ENCODE measurements around the gene HERPUD2. TPM values are rescaled to one million over a fixed set of nuclear protein-coding genes. Genes with fewer than 3 reads are reported as not detected.

The HERPUD2 gene
- total RNA-seq, 1 donor from 2014 or later: 43.7 TPM

GRCh38 chr7:35695987-35696386 is 1.1 kb upstream of the HERPUD2 start:
- H3K9ac ChIP-seq: no peak overlapping the region

GRCh38 chr7:35695473-35695850 is 527 bp upstream of the HERPUD2 start:
- Mint-ChIP-seq H3K4me3 (peak overlapping the region; percentile 99), H3K4me1 (peaks cover 44% of the 10 kb centered on the region), H3K27me3 (ENCODE audit: insufficient read depth, low read depth) (no peaks in the 10 kb centered on the region), H3K9me3 (peaks cover 6% of the 10 kb centered on the region), H3K27ac (peak overlapping the region; percentile 91), H3K36me3 (peaks cover 32% of the 10 kb centered on the region)
- DNase-seq (ENCODE audit: low spot score): no peak
- peaks cover 35% of the 10 kb centered on the region for H3K4me1 ChIP-seq
- no peaks in the 10 kb centered on the region for H3K9me3 ChIP-seq (ENCODE audit: low read depth)
- H3K79me2 ChIP-seq (ENCODE audit: low read depth): peaks cover 49% of the 10 kb centered on the region
- peaks cover 27% of the 10 kb centered on the region for H4K20me1 ChIP-seq (ENCODE audit: low read depth)
- H3K4me2 ChIP-seq: peak overlapping the region; percentile 98
- TF ChIP-seq EZH2 (IDR thresholded peaks at IDR 0.05) (no peak), EZH2phosphoT487 (IDR thresholded peaks at IDR 0.05) (no peak), CTCF (IDR thresholded peaks at IDR 0.05) (no peak)
- no peaks in the 10 kb centered on the region for H3K27me3 ChIP-seq
- H3F3A ChIP-seq (ENCODE audit: low read depth): peaks cover 15% of the 10 kb centered on the region
- H3K9ac ChIP-seq: peak overlapping the region; percentile 65
- no peaks in the 10 kb centered on the region for H3K36me3 ChIP-seq
- peak overlapping the region; percentile 84 for H2AFZ ChIP-seq (replicated peaks)
- H3K27ac ChIP-seq: peak overlapping the region; percentile 97
- H3K4me3 ChIP-seq: peak overlapping the region; percentile 93

More at GRCh38 chr7:35695987-35696386, 1.1 kb upstream of the HERPUD2 start:
- TF ChIP-seq EZH2 (IDR thresholded peaks at IDR 0.05) (no peak), CTCF (IDR thresholded peaks at IDR 0.05) (no peak), EZH2phosphoT487 (IDR thresholded peaks at IDR 0.05) (no peak)
- Mint-ChIP-seq H3K27me3 (ENCODE audit: insufficient read depth, low read depth) (no peaks in the 10 kb centered on the region), H3K4me3 (peak overlapping the region; percentile 99), H3K36me3 (peaks cover 29% of the 10 kb centered on the region), H3K9me3 (peaks cover 3% of the 10 kb centered on the region), H3K27ac (no peak overlapping the region), H3K4me1 (peaks cover 40% of the 10 kb centered on the region)
- Histone ChIP-seq H3K27ac (no peak overlapping the region), H3K36me3 (no peaks in the 10 kb centered on the region), H3K4me1 (peaks cover 32% of the 10 kb centered on the region), H3K79me2 (ENCODE audit: low read depth) (peaks cover 44% of the 10 kb centered on the region), H2AFZ (replicated peaks) (no peak overlapping the region), H3K4me2 (peak overlapping the region; percentile 98), H3F3A (ENCODE audit: low read depth) (peaks cover 15% of the 10 kb centered on the region), H3K4me3 (peak overlapping the region; percentile 93), H3K27me3 (no peaks in the 10 kb centered on the region), H3K9me3 (ENCODE audit: low read depth) (no peaks in the 10 kb centered on the region), H4K20me1 (ENCODE audit: low read depth) (peaks cover 23% of the 10 kb centered on the region)
- no peak for DNase-seq (ENCODE audit: low spot score)

GRCh38 chr7:35694161-35694783 is 663 bp downstream of the HERPUD2 start:
- Histone ChIP-seq H4K20me1 (ENCODE audit: low read depth) (peaks cover 27% of the 10 kb centered on the region), H3K4me3 (peak overlapping the region; percentile 93), H3K36me3 (no peaks in the 10 kb centered on the region), H3K27ac (peak overlapping the region; percentile 97), H3K9me3 (ENCODE audit: low read depth) (no peaks in the 10 kb centered on the region), H3F3A (ENCODE audit: low read depth) (peaks cover 15% of the 10 kb centered on the region), H3K79me2 (ENCODE audit: low read depth) (peaks cover 61% of the 10 kb centered on the region), H3K27me3 (no peaks in the 10 kb centered on the region), H3K9ac (peak overlapping the region; percentile 65), H3K4me2 (peak overlapping the region; percentile 98), H2AFZ (replicated peaks) (peak overlapping the region; percentile 58), H3K4me1 (peaks cover 35% of the 10 kb centered on the region)
- DNase-seq (ENCODE audit: low spot score): no peak
- TF ChIP-seq EZH2 (IDR thresholded peaks at IDR 0.05) (peak; percentile 29), EZH2phosphoT487 (IDR thresholded peaks at IDR 0.05) (no peak)
- no peaks in the 10 kb centered on the region for H3K27me3 Mint-ChIP-seq (ENCODE audit: insufficient read depth, low read depth)
- peak overlapping the region; percentile 99 for H3K4me3 Mint-ChIP-seq
- peaks cover 44% of the 10 kb centered on the region for H3K4me1 Mint-ChIP-seq
- peak overlapping the region; percentile 98 for H3K27ac Mint-ChIP-seq
- peaks cover 40% of the 10 kb centered on the region for H3K36me3 Mint-ChIP-seq
- H3K9me3 Mint-ChIP-seq: peaks cover 6% of the 10 kb centered on the region

- H3K9me3 ChIP-seq (ENCODE audit: low read depth): no peaks in the 10 kb centered on the region
- peak overlapping the region; percentile 93 for H3K4me3 ChIP-seq
- H3K4me1 ChIP-seq: peaks cover 35% of the 10 kb centered on the region
- Mint-ChIP-seq H3K4me1 (peaks cover 44% of the 10 kb centered on the region), H3K4me3 (peak overlapping the region; percentile 50), H3K9me3 (peaks cover 8% of the 10 kb centered on the region), H3K36me3 (peaks cover 40% of the 10 kb centered on the region), H3K27ac (no peak overlapping the region), H3K27me3 (ENCODE audit: insufficient read depth, low read depth) (no peaks in the 10 kb centered on the region)
- peaks cover 33% of the 10 kb centered on the region for H4K20me1 ChIP-seq (ENCODE audit: low read depth)
- H2AFZ ChIP-seq (replicated peaks): no peak overlapping the region
- TF ChIP-seq EZH2phosphoT487 (IDR thresholded peaks at IDR 0.05) (no peak), CTCF (IDR thresholded peaks at IDR 0.05) (no peak), EZH2 (IDR thresholded peaks at IDR 0.05) (no peak)
- no peaks in the 10 kb centered on the region for H3K36me3 ChIP-seq
- DNase-seq (ENCODE audit: low spot score): no peak
- no peak overlapping the region for H3K9ac ChIP-seq
- H3F3A ChIP-seq (ENCODE audit: low read depth): peaks cover 15% of the 10 kb centered on the region
- peak overlapping the region; percentile 98 for H3K4me2 ChIP-seq
- H3K79me2 ChIP-seq (ENCODE audit: low read depth): peaks cover 85% of the 10 kb centered on the region
- no peaks in the 10 kb centered on the region for H3K27me3 ChIP-seq
- no peak overlapping the region for H3K27ac ChIP-seq
These were observed 3.1 kb downstream of the HERPUD2 start for GRCh38 chr7:35691827-35692307.

Measured in neural progenitor cell (in vitro differentiated cells).